ENCODE data around the gene TNFAIP3.

GRCh38 chr6:137846274-137846673 lies 20.8 kb upstream of the TNFAIP3 start:
- no peak for TF ChIP-seq CTCF (IDR thresholded peaks at IDR 0.05)
- TF ChIP-seq POLR2A (IDR thresholded peaks at IDR 0.05; ENCODE audit: low read depth): no peak

Data from esophagus muscularis mucosa (tissue), 3 donors.